HG03159 (cell line): ENCODE measurements around the gene CLIC1.

Source experiments
- ATAC-seq: cut with Tn5 transposase; IDR thresholded peaks from one replicate; pipeline ENCODE4 v1.9.1; 2021; ENCODE audit warnings: mild to moderate bottlenecking, moderate library complexity; ENCODE audit not compliant: unreplicated experiment

The CLIC1 gene

DNA sequence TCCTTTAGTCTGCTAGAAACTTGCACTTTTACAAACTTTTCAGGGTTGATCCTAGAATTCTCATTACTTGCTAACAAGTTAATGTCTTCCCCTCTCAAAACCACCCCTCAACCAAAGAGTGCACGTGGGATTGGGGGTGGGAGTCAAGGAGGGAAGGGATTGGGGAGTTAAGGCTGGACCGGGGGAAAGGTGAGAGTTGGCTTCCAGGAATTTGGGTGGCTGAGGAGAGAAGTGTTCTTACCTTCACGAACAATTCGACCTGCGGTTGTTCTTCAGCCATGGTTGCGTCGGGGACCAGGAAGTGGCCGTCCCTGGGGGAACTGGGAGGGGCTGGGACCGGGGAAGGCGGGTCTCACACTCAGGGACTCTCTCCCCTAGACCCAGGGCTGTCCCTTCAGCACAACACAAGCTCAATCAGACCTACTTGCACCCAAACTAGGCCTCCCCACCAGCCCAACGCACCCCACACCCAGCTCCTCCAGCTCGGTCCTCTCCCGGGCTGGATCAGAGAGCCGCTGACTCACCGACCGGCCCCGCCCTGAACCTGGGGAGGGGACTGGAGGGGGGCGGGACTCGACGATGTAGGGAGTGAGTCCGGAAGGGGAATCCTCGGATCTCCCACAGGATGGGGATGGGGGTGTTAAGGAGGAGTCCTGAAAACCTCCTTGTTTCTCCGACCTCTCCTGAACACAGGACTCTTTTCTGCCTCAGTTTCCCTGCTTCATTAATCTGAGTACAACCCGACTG, at the start of gene CLIC1:
Gene CLIC1 (minus strand): TSS at position 510 of the 747 bp plus-strand sequence. CDS start 230 bp downstream, at position 280.
- no peak for ATAC-seq

DNA sequence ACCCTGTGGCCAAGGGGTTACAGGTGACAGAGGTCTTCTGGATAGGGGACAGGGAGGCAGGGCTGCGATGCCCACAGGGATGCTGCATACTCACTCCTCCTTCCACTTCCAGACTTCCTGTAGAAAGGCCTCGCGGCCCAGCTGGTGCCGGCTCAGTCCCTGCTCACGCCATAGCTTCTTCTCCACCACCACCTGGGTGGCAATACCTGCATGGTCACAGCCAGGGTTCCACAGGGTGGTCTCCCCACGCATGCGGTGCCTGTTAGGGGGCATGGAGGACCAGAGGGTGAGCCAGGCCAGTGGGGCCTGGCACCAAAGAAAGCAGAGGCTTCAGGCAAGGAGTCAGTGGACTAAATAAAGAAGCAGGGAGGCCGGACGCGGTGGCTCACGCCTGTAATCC, 49.1 kb upstream of the CLIC1 start:
- no peak for ATAC-seq

GRCh38 chr6:31784098-31784925, 48.0 kb upstream of the CLIC1 start:
- ATAC-seq = no peak

DNA sequence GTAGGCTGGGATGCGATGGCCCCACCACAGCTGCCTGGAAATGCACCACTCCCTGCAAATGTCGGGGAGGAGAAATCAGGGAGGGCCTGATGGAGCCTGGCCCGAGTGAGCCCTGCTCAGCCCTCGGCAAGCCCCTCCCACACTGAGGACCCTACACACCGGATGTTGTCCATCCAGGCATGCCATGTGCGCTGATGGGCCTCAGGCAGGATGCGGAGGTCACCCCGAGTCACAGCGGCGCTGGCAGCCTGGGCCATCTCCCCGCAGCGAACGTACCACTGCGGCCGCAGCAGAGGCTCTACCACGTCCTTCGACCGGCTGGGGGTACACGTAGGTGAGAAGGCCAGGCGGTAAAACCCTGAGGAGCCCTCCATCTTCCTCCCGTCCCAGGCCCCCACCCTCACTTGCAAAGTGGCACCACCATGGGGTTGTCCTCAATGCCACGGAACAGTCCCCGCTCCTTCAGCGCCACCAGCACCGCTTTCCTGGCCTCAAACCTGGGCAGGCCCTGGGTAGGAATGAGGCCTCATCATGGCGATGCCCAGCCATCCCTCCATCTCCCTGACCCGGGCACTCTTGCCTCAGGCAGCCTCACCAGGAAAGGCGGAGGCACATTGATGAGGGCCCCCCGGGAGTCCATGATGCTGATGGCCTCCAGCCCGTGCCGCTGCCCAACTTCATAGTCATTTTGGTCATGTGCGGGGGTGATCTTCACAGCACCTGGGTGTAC, 46.0 kb upstream of the CLIC1 start:
- no peak for ATAC-seq

DNA sequence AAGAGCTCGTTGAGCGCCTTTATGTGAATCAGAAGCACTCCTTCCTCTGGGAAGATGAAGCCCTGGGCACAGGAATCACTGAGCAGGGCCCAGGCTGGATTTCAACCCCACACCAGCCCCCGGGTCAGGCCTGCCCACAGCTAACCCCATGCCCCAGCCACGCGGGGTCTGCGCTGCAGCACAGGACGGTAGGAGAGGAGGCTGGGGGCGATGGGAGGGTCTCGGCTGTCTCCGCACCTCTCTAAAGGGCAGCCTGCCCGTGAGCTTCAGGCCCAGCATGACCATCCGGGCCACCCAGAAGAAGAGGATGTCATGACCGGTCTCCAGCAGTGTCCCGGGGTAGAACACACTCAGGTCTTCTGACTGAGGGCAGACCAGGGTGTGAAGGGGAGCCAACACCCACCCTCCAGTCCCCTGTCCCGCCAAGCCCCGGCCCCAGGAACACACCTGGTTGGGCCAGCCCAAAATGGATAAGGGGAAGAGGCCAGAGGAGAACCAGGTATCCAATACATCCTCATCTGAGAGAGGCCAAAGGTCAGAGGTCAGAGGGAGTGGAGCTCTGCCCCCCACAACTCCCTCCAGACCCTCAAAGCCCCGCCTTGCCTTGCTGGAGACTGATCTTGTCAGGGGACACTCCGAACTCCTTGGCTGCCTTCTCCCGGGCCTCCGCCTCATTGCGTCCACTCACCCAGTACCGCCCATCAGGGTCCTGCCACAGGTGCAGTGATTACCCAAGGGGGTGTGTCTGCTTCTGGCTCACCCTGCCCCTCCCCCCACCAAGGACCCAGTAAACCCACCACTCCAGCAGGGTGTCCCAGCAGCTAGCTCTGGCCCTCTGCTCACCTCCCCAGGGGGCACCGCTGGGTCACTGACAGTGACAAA, 45.2 kb upstream of the CLIC1 start:
- no peak for ATAC-seq

DNA sequence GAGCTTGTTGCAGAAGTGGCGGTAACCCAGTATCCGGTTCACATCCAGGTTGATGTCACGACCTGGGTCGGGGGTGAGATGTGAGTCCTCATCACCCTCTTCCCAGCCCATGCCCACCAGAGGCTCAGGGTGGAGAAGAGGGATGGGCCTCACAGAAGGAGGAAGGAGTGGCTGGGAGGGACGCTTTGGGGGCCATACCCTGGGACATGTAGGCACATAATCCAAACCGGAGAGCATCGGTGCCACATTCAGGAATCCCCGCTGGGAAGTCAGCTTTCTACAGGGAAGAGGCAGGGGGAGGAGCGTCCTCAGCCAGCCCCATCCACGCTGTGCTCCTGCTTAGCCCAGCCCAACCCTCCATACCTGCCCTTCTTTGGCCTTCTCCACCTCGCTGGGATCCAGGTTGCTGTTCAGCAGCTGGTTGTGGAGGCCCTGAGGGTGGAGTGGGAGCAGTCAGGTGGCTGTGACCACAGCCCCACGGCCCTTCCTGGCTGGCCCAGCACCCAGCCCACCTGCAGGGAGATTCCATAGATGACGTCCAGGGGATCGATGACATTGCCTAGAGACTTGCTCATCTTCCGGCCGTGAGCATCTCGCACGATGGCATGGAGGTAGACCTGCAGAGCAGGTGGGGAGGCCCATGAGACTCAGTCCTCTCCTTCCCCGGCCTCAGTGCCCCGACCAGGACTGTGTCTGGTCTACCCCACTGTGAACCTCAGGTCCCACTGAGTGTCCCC, 44.3 kb upstream of the CLIC1 start:
- no peak for ATAC-seq

DNA sequence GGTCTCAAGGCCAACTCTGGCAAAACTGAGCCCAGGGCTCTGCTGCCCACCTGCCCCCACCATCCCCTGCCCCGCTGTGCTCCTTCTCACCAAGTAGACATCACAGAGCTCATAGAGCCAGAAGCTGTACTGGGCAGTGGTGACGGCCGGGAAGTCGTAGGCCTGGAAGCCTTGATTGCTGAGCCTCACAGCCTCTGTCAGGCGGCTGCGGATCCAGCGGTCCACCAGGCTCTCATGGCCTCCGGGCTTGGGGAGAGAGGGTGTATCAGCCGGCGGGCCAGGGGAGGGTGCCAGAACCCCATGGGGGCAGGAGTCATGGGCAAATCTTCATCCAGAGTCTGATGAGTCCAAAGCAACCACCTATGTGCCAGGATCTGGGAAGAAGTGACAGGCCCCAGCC, 43.6 kb upstream of the CLIC1 start:
- ATAC-seq = no peak

DNA sequence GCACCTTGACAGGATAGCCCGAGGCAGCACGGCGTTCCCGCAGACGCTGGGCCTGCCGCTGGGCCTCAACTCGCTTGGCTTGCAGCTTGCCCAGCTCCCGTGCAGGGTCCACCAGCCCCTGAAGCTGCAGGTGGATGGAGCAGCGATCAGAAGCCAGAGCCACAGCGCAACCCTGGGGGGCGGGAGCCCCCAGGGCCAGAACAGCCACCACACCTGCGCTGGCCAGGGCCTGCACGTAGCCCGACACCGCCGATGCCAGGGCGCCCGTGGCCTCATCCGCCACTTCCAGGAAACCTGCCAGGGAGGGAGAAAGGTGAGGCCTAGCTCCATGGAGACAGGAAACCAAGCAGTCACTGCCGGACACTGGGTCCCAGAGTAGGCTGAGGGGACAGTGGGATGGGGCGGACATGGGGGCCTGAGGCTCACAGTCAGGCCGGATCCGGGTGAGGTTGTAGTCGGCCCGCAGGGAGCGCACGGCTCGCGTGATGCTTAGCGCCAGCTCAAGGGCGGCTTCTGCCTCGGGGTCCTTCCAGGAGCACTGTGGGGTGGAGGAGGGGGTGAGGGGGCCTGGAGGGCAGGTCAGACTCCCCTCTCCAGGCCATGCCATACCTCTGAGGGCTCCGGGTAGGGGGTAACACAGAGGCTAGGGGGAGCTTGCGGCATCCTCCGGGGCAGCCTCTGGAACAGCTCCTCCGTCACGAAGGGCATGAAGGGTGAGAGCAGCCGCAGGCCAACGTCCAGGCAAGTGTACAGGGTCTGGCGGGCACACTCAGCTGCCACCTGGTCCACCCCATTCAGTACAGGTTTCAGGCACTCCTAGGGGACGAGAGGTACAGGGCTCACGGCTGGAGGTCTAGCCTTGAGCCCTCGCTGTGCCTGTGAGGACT, 42.9 kb upstream of the CLIC1 start:
- ATAC-seq = no peak

DNA sequence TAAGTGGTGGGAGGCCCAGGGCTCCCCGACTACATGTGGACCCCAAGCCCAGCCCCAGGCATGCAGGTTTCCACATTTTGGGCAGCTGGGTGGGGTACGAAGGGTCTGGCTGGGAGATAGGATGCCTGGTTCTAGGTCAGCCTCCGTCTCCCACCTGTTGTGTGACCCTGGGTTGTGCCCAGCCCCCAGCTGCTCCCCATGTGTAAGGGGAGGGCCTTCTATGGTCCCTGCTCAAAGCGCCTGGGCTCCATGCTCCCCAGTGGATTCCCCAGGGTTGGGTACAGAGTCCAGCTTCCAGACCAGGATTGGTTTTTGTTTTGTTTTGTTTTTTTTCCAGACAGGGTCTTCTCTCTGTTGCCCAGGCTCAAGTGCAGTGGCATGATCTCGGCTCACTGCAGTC, 41.9 kb upstream of the CLIC1 start:
- no peak for ATAC-seq

DNA sequence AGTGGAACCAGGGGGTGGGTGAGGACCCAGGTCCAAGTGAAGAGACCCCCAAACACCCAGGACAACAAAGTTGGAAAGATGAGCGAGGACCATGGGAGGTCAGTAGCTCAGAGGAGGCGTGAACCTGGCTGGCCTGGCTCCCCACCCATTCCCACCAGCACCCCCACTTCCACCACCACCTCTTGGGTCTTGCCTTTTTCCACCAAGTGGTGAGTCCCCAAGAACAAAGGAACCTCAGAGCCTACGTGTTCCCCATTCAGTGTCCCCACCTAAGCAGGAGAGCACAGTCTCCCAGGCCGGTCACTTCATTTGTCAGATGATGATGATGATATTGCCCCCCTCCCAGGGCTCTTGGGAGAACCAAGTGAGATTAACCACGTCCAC, 41.3 kb upstream of the CLIC1 start:
- no peak for ATAC-seq

DNA sequence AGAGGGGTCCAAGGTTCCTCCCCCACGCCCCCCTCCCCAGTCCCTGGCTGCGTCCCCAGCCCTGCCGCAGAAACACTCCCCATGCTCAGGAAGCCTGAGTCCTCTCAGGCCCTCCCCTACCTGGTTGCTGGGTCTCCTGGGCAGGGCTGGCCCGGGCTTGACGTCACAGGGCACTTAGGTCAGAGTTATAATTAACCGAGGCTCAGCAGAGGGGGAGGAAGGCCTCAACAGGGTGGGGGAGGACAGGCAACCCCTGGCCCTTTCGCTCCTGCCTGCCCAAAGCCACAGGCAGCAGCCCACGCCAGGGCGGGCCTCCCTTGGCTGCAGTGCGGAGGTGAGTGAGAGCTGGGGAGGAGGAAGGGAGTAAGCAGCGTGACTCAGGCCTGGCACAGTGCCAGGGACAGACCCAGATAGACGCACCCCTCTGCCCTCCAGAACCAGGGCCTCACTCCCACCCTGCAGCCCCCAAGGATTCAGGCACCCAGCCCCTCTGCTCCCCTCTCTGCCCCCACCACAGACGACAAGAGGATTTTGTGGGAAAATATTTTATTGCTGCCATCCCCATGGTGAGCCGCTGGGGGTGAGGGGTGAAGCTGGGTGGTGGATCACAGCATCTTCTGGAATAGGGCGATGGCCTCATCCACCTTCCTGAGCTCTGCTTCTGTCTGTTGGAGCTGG, 40.8 kb upstream of the CLIC1 start, which contains the start of gene VWA7:
Gene VWA7 (minus strand): TSS at position 340 of the 678 bp plus-strand sequence. CDS start 549 bp downstream, outside the sequence.
- peak; percentile 54 for ATAC-seq

GRCh38 chr6:31776485-31776988, 40.2 kb upstream of the CLIC1 start:
- no peak for ATAC-seq

GRCh38 chr6:31775633-31776484, 39.5 kb upstream of the CLIC1 start:
- ATAC-seq = no peak

GRCh38 chr6:31775184-31775583, 38.9 kb upstream of the CLIC1 start:
- no peak for ATAC-seq

GRCh38 chr6:31771992-31772358, 35.6 kb upstream of the CLIC1 start:
- no peak for ATAC-seq

GRCh38 chr6:31770860-31771259, 34.5 kb upstream of the CLIC1 start:
- no peak for ATAC-seq

GRCh38 chr6:31769684-31770371, 33.5 kb upstream of the CLIC1 start:
- no peak for ATAC-seq
